HEK293 (cell line): ENCODE measurements around the gene RNU7-1.

Source experiments
- CTCF ChIA-PET: fragments of 350-600 bp; formaldehyde crosslinking; extraction: SDS; loops from one replicate; lab custom pipeline; 2021; ENCODE audit warnings: antibody characterized with exemption; lab: Yijun Ruan, JAX
- POLR2A ChIA-PET: fragments of 300-600 bp; formaldehyde crosslinking; extraction: SDS; loops from one replicate; lab custom pipeline; 2020; ENCODE audit warnings: antibody characterized with exemption, inconsistent platforms; lab: Yijun Ruan, JAX
- H3K27ac ChIP-seq: fragments of 200-500 bp; sonication (Bioruptor generic); 2 replicates; pipeline ENCODE4 v1.5.1; 2014; ENCODE audit warnings: low read depth, low read length, control low read depth, inconsistent platforms; ENCODE audit errors: extremely low read depth
- H3K36me3 ChIP-seq, 2 experiments: fragments of 200-500 bp in 1 of 2; sonication (Bioruptor generic) in 1 of 2; 1 replicate in 1 of 2; 2 replicates in 1 of 2; pipeline ENCODE4 v1.5.1; 2014 to 2017; ENCODE audit warnings: inconsistent platforms in 2 of 2, low read length in 2 of 2; ENCODE audit not compliant: control insufficient read depth in 2 of 2, insufficient read depth in 1 of 2
- H3K4me1 ChIP-seq: fragments of 200-500 bp; sonication (Bioruptor generic); 2 replicates; pipeline ENCODE4 v1.5.1; 2014; ENCODE audit warnings: mild to moderate bottlenecking, low read length, inconsistent platforms; ENCODE audit not compliant: control insufficient read depth, insufficient read depth
- H3K4me3 ChIP-seq: 2 replicates; pipeline ENCODE4 v1.5.1; 2011; ENCODE audit warnings: low read depth, mild to moderate bottlenecking, control low read depth, low read length, moderate library complexity
- H3K9me3 ChIP-seq: fragments of 200-500 bp; sonication (Bioruptor generic); 2 replicates; pipeline ENCODE4 v1.5.1; 2014; ENCODE audit warnings: low read depth, low read length, inconsistent platforms; ENCODE audit not compliant: control insufficient read depth, insufficient read depth
- CTCF ChIP-seq: fragments of 450-650 bp; formaldehyde crosslinking; IDR thresholded peaks from 2 replicates; pipeline ENCODE4 v1.5.1; 2016; ENCODE audit warnings: missing biosample characterization, missing genetic modification characterization
- IKZF3 ChIP-seq: fragments of 450-650 bp; IDR thresholded peaks from 2 replicates; pipeline ENCODE4 v1.5.0; 2018; ENCODE audit warnings: missing biosample characterization, mild to moderate bottlenecking, missing genetic modification characterization, moderate library complexity
- PRDM1 ChIP-seq: fragments of 450-650 bp; formaldehyde crosslinking; IDR thresholded peaks from 2 replicates; pipeline ENCODE4; 2016; ENCODE audit warnings: missing biosample characterization, missing genetic modification characterization
- PRDM2 ChIP-seq: fragments of 450-650 bp; formaldehyde crosslinking; IDR thresholded peaks from 2 replicates; pipeline ENCODE4 v1.5.1; 2016; ENCODE audit warnings: missing biosample characterization, missing genetic modification characterization, borderline replicate concordance
- SP2 ChIP-seq: fragments of 450-650 bp; formaldehyde crosslinking; IDR thresholded peaks from 2 replicates; pipeline ENCODE4 v1.5.1; 2016; ENCODE audit warnings: missing biosample characterization, missing genetic modification characterization
- ZBTB7A ChIP-seq: fragments of 450-650 bp; formaldehyde crosslinking; IDR thresholded peaks from 2 replicates; pipeline ENCODE4 v1.5.1; 2016; ENCODE audit warnings: low read depth, missing biosample characterization, missing genetic modification characterization
- ZNF184 ChIP-seq: fragments of 450-650 bp; IDR thresholded peaks from 2 replicates; pipeline ENCODE4 v1.5.1; 2018; ENCODE audit warnings: missing biosample characterization, mild to moderate bottlenecking, missing genetic modification characterization
- ZNF560 ChIP-seq: fragments of 450-650 bp; formaldehyde crosslinking; IDR thresholded peaks from 2 replicates; pipeline ENCODE4 v1.5.1; 2017; ENCODE audit warnings: missing biosample characterization, missing genetic modification characterization, borderline replicate concordance
- ZNF600 ChIP-seq: fragments of 450-650 bp; formaldehyde crosslinking; IDR thresholded peaks from 2 replicates; pipeline ENCODE4 v1.5.1; 2016; ENCODE audit warnings: missing biosample characterization, missing genetic modification characterization
- TF ChIP-seq, protein P1 (sequence below): fragments of 450-650 bp; formaldehyde crosslinking; IDR thresholded peaks from 2 replicates; pipeline ENCODE4 v1.5.1; 2016; ENCODE audit warnings: missing biosample characterization, missing genetic modification characterization

Gene RNU7-1

GRCh38 chr12:6959058-6959804 is 15.6 kb downstream of the RNU7-1 start:
- no peak overlapping the region for H3K27ac ChIP-seq
- no peak overlapping the region for H3K4me3 ChIP-seq
- H3K36me3 ChIP-seq, result peaks cover 0 to 4% of the 10 kb centered on the region in 2 experiments; a peak in 1 of 3 replicates
- TF ChIP-seq ZBTB7A (tag by site-specific recombination) (no peak), CTCF (tag by site-specific recombination) (no peak)
- H3K4me1 ChIP-seq, result peaks cover 2% of the 10 kb centered on the region; the same call in 1 of the 2 replicates
- H3K9me3 ChIP-seq, result no peaks in the 10 kb centered on the region
- ChIA-PET POLR2A (interaction anchor here (0.7 to 3.2 kb wide), 4 partner anchors 13 to 92 kb away, joined by 3 to 22 read pairs (median 4); partner anchors contain the start of genes C12orf57, RNU7-1 and TPI1), CTCF (interaction anchor here (6.6 to 7.7 kb wide), 2 partner anchors 14 to 35 kb away, joined by 52 to 138 read pairs; partner anchors contain the start of genes C12orf57 and RNU7-1)

DNA sequence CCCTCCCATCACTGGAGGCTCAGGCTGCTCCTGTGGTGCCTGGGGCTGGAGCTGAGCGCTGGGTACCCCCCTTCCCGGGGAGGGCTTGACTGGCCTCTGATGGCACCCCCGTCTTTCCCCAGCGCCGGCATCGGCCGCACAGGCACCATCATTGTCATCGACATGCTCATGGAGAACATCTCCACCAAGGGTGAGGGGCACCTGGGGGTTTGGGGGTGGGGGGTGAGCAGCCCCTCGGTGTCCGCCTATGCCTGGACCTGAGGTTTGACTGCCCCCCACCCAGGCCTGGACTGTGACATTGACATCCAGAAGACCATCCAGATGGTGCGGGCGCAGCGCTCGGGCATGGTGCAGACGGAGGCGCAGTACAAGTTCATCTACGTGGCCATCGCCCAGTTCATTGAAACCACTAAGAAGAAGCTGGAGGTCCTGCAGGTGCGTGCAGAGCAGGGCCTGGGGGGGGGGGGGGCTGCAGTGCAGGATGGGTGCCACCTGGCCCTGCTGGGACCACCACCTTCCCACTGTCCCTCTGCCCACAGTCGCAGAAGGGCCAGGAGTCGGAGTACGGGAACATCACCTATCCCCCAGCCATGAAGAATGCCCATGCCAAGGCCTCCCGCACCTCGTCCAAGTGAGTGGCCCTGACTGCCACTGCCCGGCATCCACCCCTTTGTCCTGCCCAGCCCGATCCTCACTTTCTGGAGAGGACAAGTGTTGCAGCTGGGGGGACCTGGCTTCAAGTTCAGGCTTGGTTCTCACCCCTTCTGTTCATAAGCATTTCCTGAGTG is 16.4 kb downstream of the RNU7-1 start:
- ChIA-PET CTCF (interaction anchor here (6.6 to 7.7 kb wide), 2 partner anchors 15 to 36 kb away, joined by 52 to 138 read pairs; partner anchors contain the start of genes C12orf57 and RNU7-1), POLR2A (interaction anchor here (0.7 to 3.2 kb wide), 3 partner anchors 14 to 16 kb away, joined by 3 to 22 read pairs (median 6); partner anchors contain the start of genes C12orf57 and RNU7-1)

More for the DNA sequence above, 16.4 kb downstream of the RNU7-1 start:
- peaks cover 0 to 12% of the 10 kb centered on the region in 2 experiments; a peak in 1 of 3 replicates for H3K36me3 ChIP-seq
- TF ChIP-seq ZNF600, result no peak
- TF ChIP-seq ZNF184 (tag by site-specific recombination), result no peak
- TF ChIP-seq IKZF3 (tag by site-specific recombination), result no peak
- TF ChIP-seq, protein P1, sequence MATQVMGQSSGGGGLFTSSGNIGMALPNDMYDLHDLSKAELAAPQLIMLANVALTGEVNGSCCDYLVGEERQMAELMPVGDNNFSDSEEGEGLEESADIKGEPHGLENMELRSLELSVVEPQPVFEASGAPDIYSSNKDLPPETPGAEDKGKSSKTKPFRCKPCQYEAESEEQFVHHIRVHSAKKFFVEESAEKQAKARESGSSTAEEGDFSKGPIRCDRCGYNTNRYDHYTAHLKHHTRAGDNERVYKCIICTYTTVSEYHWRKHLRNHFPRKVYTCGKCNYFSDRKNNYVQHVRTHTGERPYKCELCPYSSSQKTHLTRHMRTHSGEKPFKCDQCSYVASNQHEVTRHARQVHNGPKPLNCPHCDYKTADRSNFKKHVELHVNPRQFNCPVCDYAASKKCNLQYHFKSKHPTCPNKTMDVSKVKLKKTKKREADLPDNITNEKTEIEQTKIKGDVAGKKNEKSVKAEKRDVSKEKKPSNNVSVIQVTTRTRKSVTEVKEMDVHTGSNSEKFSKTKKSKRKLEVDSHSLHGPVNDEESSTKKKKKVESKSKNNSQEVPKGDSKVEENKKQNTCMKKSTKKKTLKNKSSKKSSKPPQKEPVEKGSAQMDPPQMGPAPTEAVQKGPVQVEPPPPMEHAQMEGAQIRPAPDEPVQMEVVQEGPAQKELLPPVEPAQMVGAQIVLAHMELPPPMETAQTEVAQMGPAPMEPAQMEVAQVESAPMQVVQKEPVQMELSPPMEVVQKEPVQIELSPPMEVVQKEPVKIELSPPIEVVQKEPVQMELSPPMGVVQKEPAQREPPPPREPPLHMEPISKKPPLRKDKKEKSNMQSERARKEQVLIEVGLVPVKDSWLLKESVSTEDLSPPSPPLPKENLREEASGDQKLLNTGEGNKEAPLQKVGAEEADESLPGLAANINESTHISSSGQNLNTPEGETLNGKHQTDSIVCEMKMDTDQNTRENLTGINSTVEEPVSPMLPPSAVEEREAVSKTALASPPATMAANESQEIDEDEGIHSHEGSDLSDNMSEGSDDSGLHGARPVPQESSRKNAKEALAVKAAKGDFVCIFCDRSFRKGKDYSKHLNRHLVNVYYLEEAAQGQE (tag by site-specific recombination), result no peak
- no peak for TF ChIP-seq PRDM2 (tag by site-specific recombination)
- TF ChIP-seq ZNF560, result no peak
- TF ChIP-seq SP2 (tag by site-specific recombination), result no peak
- TF ChIP-seq PRDM1 (tag by site-specific recombination), result no peak
- H3K27ac ChIP-seq, result no peak overlapping the region
- H3K9me3 ChIP-seq, result no peaks in the 10 kb centered on the region
- no peak overlapping the region for H3K4me3 ChIP-seq
- H3K4me1 ChIP-seq, result peaks cover 2% of the 10 kb centered on the region; the same call in 1 of the 2 replicates
